Measurements from ENCODE around the gene MAP2K7.
A peak's percentile ranks its signal among the peaks of the same experiment; 100 is the strongest.
"Not testable (repeated sequence)": the region's sequence is repeated elsewhere in the genome, so short reads cannot be mapped to it uniquely, and the experiment has no call there.

MAP2K7 gene

GRCh38 chr19:7885818-7886217, 17.9 kb upstream of the MAP2K7 start:
- no peak for DNase-seq

GRCh38 chr19:7887408-7888144, 16.1 kb upstream of the MAP2K7 start:
- DNase-seq = no peak

GRCh38 chr19:7888145-7888825, 15.4 kb upstream of the MAP2K7 start, which contains the start of gene LRRC8E:
LRRC8E (plus strand) TSS chr19:7888510; CDS start chr19:7895604, 7,094 bp downstream.
- DNase-seq = no peak

GRCh38 chr19:7888826-7889217, 14.9 kb upstream of the MAP2K7 start:
- no peak for DNase-seq

- DNase-seq = not testable (repeated sequence)
These were observed 10.1 kb upstream of the MAP2K7 start for GRCh38 chr19:7893362-7894101.

GRCh38 chr19:7894612-7895309, 8.9 kb upstream of the MAP2K7 start:
- peak in 1 of 2 experiments; percentile 47 for DNase-seq

- no peak for DNase-seq
These were observed 8.1 kb upstream of the MAP2K7 start for GRCh38 chr19:7895565-7895964.

- no peak for DNase-seq
These were observed 6.4 kb upstream of the MAP2K7 start for GRCh38 chr19:7897292-7897691.

- no peak for DNase-seq
These were observed 4.7 kb upstream of the MAP2K7 start for GRCh38 chr19:7898967-7899366.

GRCh38 chr19:7899751-7900378, 3.8 kb upstream of the MAP2K7 start:
- DNase-seq = no peak

- no peak for DNase-seq
These were observed 3.2 kb upstream of the MAP2K7 start for GRCh38 chr19:7900401-7900870.

GRCh38 chr19:7900931-7901330, 2.7 kb upstream of the MAP2K7 start:
- DNase-seq = no peak

- no peak for DNase-seq
These were observed 2.3 kb upstream of the MAP2K7 start for GRCh38 chr19:7901337-7901736.

- DNase-seq = no peak
These were observed 857 bp upstream of the MAP2K7 start for GRCh38 chr19:7902796-7903243.

GRCh38 chr19:7904074-7905020, 670 bp downstream of the MAP2K7 start:
- peak in 1 of 2 experiments; percentile 48 for DNase-seq

GRCh38 chr19:7905268-7905667, 1.6 kb downstream of the MAP2K7 start:
- DNase-seq = no peak

GRCh38 chr19:7905859-7906258, 2.2 kb downstream of the MAP2K7 start:
- no peak for DNase-seq

GRCh38 chr19:7907122-7907521, 3.4 kb downstream of the MAP2K7 start:
- no peak for DNase-seq

- no peak for DNase-seq
These were observed 3.9 kb downstream of the MAP2K7 start for GRCh38 chr19:7907544-7907943.

- DNase-seq = no peak
These were observed 4.5 kb downstream of the MAP2K7 start for GRCh38 chr19:7908078-7908699.
